RWPE1 (cell line): ENCODE results near the gene UTP11.
A peak's percentile ranks its signal among the peaks of the same experiment; 100 is the strongest.

Experiments used
- CTCF ChIA-PET: fragments of 350-600 bp; sonication (Branson Sonifier 250); formaldehyde crosslinking; extraction: SDS; loops from one replicate; lab custom pipeline; 2021; lab: Yijun Ruan, JAX
- POLR2A ChIA-PET: fragments of 400-600 bp; formaldehyde crosslinking; extraction: SDS; loops from one replicate; lab custom pipeline; 2020; ENCODE audit warnings: antibody characterized with exemption; ENCODE audit not compliant: low non-redundant PET; lab: Yijun Ruan, JAX
- DNase-seq: peaks from one replicate; pipeline ENCODE4 v3.0.0; 2012; ENCODE audit warnings: low spot score
- H3K27ac ChIP-seq: fragments of 450-650 bp; 2 replicates; pipeline ENCODE4 v1.5.1; 2017
- CTCF ChIP-seq: fragments of 450-650 bp; conservative IDR thresholded peaks from 2 replicates; pipeline ENCODE4 v1.5.1; 2017; ENCODE audit warnings: low read depth, mild to moderate bottlenecking

UTP11 gene

GRCh38 chr1:38009088-38009840, 3.3 kb upstream of the UTP11 start:
- ChIA-PET POLR2A (no interaction called here), CTCF (interaction anchor here (0.7 kb wide), 1 partner anchor 1038 kb away, joined by 4 read pairs; no protein-coding TSS in a partner anchor)
- DNase-seq, result no peak
- H3K27ac ChIP-seq, result peak overlapping the region; percentile 60
- no peak for TF ChIP-seq CTCF

GRCh38 chr1:38009841-38010180, 2.7 kb upstream of the UTP11 start:
- peak overlapping the region; percentile 60 for H3K27ac ChIP-seq
- POLR2A ChIA-PET, result no interaction called here
- DNase-seq, result no peak
- CTCF ChIA-PET, result interaction anchor here (0.6 to 0.7 kb wide), 2 partner anchors 487 to 1037 kb away, joined by 3 to 4 read pairs; no protein-coding TSS in a partner anchor
- no peak for TF ChIP-seq CTCF

- no peak for TF ChIP-seq CTCF
- peak overlapping the region; percentile 86 for H3K27ac ChIP-seq
- CTCF ChIA-PET, result interaction anchor here (0.7 to 0.8 kb wide), 3 partner anchors 14 to 87 kb away, joined by 3 to 5 read pairs (median 3); no protein-coding TSS in a partner anchor
- DNase-seq, result no peak
- POLR2A ChIA-PET, result no interaction called here
These were observed 691 bp downstream of the UTP11 start for GRCh38 chr1:38013227-38013622.

- ChIA-PET CTCF (interaction anchor here (0.6 kb wide), 2 partner anchors 12 to 1498 kb away, joined by 3 to 6 read pairs; no protein-coding TSS in a partner anchor), POLR2A (interaction anchor here (0.7 kb wide), 1 partner anchor 975 kb away, joined by 3 read pairs; no protein-coding TSS in a partner anchor)
- no peak for DNase-seq
- no peak for TF ChIP-seq CTCF
- no peak overlapping the region for H3K27ac ChIP-seq
These were observed 1.6 kb downstream of the UTP11 start for GRCh38 chr1:38014171-38014570.

- peak overlapping the region; percentile 21; the same call in 1 of the 2 replicates for H3K27ac ChIP-seq
- CTCF ChIA-PET, result interaction anchor here (0.5 to 0.6 kb wide), 3 partner anchors 12 to 1499 kb away, joined by 3 to 6 read pairs (median 3); no protein-coding TSS in a partner anchor
- no peak for DNase-seq
- POLR2A ChIA-PET, result interaction anchor here (0.7 kb wide), 1 partner anchor 974 kb away, joined by 3 read pairs; no protein-coding TSS in a partner anchor
- no peak for TF ChIP-seq CTCF
These were observed 2.3 kb downstream of the UTP11 start for GRCh38 chr1:38014724-38015424.

- no peak for TF ChIP-seq CTCF
- CTCF ChIA-PET, result interaction anchor here (1.1 kb wide), 1 partner anchor 10 kb away, joined by 3 read pairs; no protein-coding TSS in a partner anchor
- H3K27ac ChIP-seq, result peak overlapping the region; percentile 52
- DNase-seq, result no peak
- POLR2A ChIA-PET, result no interaction called here
These were observed 3.6 kb downstream of the UTP11 start for GRCh38 chr1:38015978-38016725.
